GM12878 (cell line): ENCODE measurements around the gene IL27RA.

Source experiments
- ATF7 ChIP-seq: fragments of 450-650 bp; IDR thresholded peaks from 2 replicates; pipeline ENCODE4 v1.6.1; 2016; ENCODE audit warnings: low read depth, mild to moderate bottlenecking
- BHLHE40 ChIP-seq, 2 experiments: fragments of 450-650 bp in 1 of 2; IDR thresholded peaks; 2 replicates each; pipeline ENCODE4 v1.6.1; 2011 to 2017; ENCODE audit warnings: low read depth in 2 of 2, borderline replicate concordance in 1 of 2, improper control_type of control experiment in 1 of 2, low read length in 1 of 2, mild to moderate bottlenecking in 1 of 2
- ETV6 ChIP-seq, 2 experiments: fragments of 450-650 bp in 1 of 2; IDR thresholded peaks in 1 of 2; conservative IDR thresholded peaks in 1 of 2; 2 replicates each; pipeline ENCODE4 v1.6.1; 2014; ENCODE audit warnings: antibody characterized with exemption in 1 of 2, borderline replicate concordance in 1 of 2, low read depth in 1 of 2, mild to moderate bottlenecking in 1 of 2, moderate library complexity in 1 of 2
- EZH2 ChIP-seq: IDR thresholded peaks from 2 replicates; pipeline ENCODE4 v1.6.1; 2012; ENCODE audit warnings: low read depth, mild to moderate bottlenecking, control low read depth, inconsistent platforms, low read length, borderline replicate concordance; ENCODE audit not compliant: control insufficient read depth
- GABPA ChIP-seq: IDR thresholded peaks from 2 replicates; pipeline ENCODE4 v1.6.1; 2014; ENCODE audit warnings: antibody characterized with exemption, low read depth, mild to moderate bottlenecking, inconsistent platforms
- HCFC1 ChIP-seq: fragments of 150-350 bp; IDR thresholded peaks from 2 replicates; pipeline ENCODE4 v1.6.1; 2014; ENCODE audit warnings: low read length
- PML ChIP-seq: IDR thresholded peaks from 2 replicates; pipeline ENCODE4 v1.6.1; 2012; ENCODE audit warnings: low read length, inconsistent platforms
- POLR2AphosphoS5 ChIP-seq: IDR thresholded peaks from 2 replicates; pipeline ENCODE4 v1.6.1; 2011; ENCODE audit warnings: mild to moderate bottlenecking, low read length, inconsistent platforms
- TCF7 ChIP-seq: IDR thresholded peaks from 2 replicates; pipeline ENCODE4 v1.6.1; 2014; ENCODE audit warnings: antibody characterized with exemption, borderline replicate concordance
- ZNF274 ChIP-seq: IDR thresholded peaks from one replicate; pipeline ENCODE4 v1.8.0; 2011; ENCODE audit not compliant: insufficient read length, insufficient read depth
- TF ChIP-seq, protein P1 (sequence below), 3 experiments: IDR thresholded peaks in 2 of 3; conservative IDR thresholded peaks in 1 of 3; 2 replicates each; pipeline ENCODE4 v1.5.1; 2011; ENCODE audit warnings: low read depth in 3 of 3, low read length in 3 of 3, mild to moderate bottlenecking in 3 of 3, control low read depth in 2 of 3, moderate library complexity in 2 of 3, inconsistent platforms in 1 of 3, mixed read lengths in 1 of 3; ENCODE audit not compliant: control insufficient read depth in 2 of 3, insufficient read depth in 1 of 3; ENCODE audit errors: extremely low read depth in 1 of 3
- TF ChIP-seq, protein P2 (sequence below): fragments of 450-650 bp; formaldehyde crosslinking; IDR thresholded peaks from 2 replicates; pipeline ENCODE4 v1.5.0; 2022; ENCODE audit warnings: mild to moderate bottlenecking, missing genetic modification characterization
- TF ChIP-seq, protein P3 (sequence below): IDR thresholded peaks from 2 replicates; pipeline ENCODE4 v1.6.1; 2011; ENCODE audit warnings: low read depth, low read length, improper control_type of control experiment, borderline replicate concordance

DNA sequence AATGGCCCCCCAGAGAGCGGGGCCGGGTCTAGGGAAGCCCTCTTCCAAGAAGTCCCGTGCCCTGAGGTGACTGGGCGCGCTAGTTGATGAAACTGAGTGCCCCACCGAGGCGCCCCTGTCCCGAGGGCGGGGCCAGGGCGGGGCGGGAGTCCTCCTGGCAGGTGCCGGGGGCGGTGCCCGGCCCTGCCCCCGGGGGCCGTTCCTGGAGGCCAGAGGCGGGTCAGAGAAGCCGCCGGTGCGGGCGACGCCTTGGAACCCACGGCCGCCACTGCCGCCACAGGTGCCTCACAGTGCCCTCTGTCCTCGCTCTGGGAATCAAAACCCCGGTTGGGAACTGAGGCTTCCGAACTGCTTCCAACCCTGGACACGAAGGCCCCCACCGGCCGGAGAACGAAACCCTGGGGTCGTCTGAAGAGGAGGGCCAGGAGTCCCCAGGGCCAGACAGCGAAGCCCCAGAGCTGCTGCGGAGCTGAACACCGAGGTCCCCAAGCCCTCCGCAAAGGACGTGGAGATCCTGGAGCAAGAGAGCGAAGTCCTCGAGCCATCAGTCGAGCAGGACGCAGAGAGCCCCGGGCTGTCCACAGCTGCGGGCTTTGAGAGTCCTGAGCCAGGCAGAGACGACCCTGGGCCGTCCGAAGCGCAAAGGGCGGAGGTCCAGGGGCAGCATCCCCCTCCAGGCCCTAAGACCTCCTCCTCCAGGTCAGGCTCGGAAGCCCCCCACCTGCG is 41.1 kb downstream of the IL27RA start, which contains the start of gene MISP3:
- TF ChIP-seq TCF7 (no peak), PML (no peak), ZNF274 (no peak), ATF7 (no peak), HCFC1 (no peak), BHLHE40 (IDR thresholded peaks at IDR 0.05; ENCODE audit: borderline replicate concordance in 1 of 2, low read depth in 2 of 2, low read length in 1 of 2) (peak; percentile 74 to 94), EZH2 (no peak), GABPA (no peak), ETV6 (conservative IDR thresholded peaks at IDR 0.05 in 1 of 2, IDR thresholded peaks at IDR 0.05 in 1 of 2; ENCODE audit: borderline replicate concordance in 1 of 2, low read depth in 1 of 2) (no peak), POLR2AphosphoS5 (no peak)
- TF ChIP-seq, protein P1, sequence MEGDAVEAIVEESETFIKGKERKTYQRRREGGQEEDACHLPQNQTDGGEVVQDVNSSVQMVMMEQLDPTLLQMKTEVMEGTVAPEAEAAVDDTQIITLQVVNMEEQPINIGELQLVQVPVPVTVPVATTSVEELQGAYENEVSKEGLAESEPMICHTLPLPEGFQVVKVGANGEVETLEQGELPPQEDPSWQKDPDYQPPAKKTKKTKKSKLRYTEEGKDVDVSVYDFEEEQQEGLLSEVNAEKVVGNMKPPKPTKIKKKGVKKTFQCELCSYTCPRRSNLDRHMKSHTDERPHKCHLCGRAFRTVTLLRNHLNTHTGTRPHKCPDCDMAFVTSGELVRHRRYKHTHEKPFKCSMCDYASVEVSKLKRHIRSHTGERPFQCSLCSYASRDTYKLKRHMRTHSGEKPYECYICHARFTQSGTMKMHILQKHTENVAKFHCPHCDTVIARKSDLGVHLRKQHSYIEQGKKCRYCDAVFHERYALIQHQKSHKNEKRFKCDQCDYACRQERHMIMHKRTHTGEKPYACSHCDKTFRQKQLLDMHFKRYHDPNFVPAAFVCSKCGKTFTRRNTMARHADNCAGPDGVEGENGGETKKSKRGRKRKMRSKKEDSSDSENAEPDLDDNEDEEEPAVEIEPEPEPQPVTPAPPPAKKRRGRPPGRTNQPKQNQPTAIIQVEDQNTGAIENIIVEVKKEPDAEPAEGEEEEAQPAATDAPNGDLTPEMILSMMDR (IDR thresholded peaks at IDR 0.05 in 2 of 3, conservative IDR thresholded peaks at IDR 0.05 in 1 of 3; ENCODE audit: control insufficient read depth in 2 of 3, extremely low read depth in 1 of 3, insufficient read depth in 1 of 3, low read depth in 3 of 3, low read length in 3 of 3) = no peak
- TF ChIP-seq, protein P2, sequence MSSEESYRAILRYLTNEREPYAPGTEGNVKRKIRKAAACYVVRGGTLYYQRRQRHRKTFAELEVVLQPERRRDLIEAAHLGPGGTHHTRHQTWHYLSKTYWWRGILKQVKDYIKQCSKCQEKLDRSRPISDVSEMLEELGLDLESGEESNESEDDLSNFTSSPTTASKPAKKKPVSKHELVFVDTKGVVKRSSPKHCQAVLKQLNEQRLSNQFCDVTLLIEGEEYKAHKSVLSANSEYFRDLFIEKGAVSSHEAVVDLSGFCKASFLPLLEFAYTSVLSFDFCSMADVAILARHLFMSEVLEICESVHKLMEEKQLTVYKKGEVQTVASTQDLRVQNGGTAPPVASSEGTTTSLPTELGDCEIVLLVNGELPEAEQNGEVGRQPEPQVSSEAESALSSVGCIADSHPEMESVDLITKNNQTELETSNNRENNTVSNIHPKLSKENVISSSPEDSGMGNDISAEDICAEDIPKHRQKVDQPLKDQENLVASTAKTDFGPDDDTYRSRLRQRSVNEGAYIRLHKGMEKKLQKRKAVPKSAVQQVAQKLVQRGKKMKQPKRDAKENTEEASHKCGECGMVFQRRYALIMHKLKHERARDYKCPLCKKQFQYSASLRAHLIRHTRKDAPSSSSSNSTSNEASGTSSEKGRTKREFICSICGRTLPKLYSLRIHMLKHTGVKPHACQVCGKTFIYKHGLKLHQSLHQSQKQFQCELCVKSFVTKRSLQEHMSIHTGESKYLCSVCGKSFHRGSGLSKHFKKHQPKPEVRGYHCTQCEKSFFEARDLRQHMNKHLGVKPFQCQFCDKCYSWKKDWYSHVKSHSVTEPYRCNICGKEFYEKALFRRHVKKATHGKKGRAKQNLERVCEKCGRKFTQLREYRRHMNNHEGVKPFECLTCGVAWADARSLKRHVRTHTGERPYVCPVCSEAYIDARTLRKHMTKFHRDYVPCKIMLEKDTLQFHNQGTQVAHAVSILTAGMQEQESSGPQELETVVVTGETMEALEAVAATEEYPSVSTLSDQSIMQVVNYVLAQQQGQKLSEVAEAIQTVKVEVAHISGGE = no peak
- TF ChIP-seq, protein P3, sequence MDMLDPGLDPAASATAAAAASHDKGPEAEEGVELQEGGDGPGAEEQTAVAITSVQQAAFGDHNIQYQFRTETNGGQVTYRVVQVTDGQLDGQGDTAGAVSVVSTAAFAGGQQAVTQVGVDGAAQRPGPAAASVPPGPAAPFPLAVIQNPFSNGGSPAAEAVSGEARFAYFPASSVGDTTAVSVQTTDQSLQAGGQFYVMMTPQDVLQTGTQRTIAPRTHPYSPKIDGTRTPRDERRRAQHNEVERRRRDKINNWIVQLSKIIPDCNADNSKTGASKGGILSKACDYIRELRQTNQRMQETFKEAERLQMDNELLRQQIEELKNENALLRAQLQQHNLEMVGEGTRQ = no peak
